NCI-H446 treated with DMSO at 0.1 percent for 48 hours (cell line): ENCODE measurements around the gene CMTM2.
"Not testable (repeated sequence)": the region's sequence is repeated elsewhere in the genome, so short reads cannot be mapped to it uniquely, and the experiment has no call there.

Experiments used
- DNase-seq: peaks from one replicate; lab custom pipeline; 2025; lab: John Stamatoyannopoulos, UW

Gene CMTM2

GRCh38 chr16:66608241-66609138, 29.2 kb downstream of the CMTM2 start:
- DNase-seq, result no peak

GRCh38 chr16:66609139-66609510, 29.9 kb downstream of the CMTM2 start:
- no peak for DNase-seq

GRCh38 chr16:66610111-66610820, 31.0 kb downstream of the CMTM2 start:
- no peak for DNase-seq

- DNase-seq, result not testable (repeated sequence)
Observed at GRCh38 chr16:66611911-66612310, 32.6 kb downstream of the CMTM2 start.

- no peak for DNase-seq
Observed at GRCh38 chr16:66612422-66612821, 33.2 kb downstream of the CMTM2 start.

- DNase-seq, result no peak
Observed at GRCh38 chr16:66614161-66614802, 35.0 kb downstream of the CMTM2 start.

- DNase-seq, result no peak
Observed at GRCh38 chr16:66616169-66616568, 36.9 kb downstream of the CMTM2 start.

GRCh38 chr16:66616592-66616991, 37.3 kb downstream of the CMTM2 start:
- DNase-seq, result no peak

GRCh38 chr16:66617010-66617434, 37.8 kb downstream of the CMTM2 start:
- no peak for DNase-seq

GRCh38 chr16:66617728-66618127, 38.5 kb downstream of the CMTM2 start:
- no peak for DNase-seq

GRCh38 chr16:66618588-66619375, 39.5 kb downstream of the CMTM2 start:
- no peak for DNase-seq

GRCh38 chr16:66619534-66620428, 40.5 kb downstream of the CMTM2 start:
- no peak for DNase-seq

- DNase-seq, result no peak
Observed at GRCh38 chr16:66620429-66620795, 41.1 kb downstream of the CMTM2 start.

GRCh38 chr16:66621973-66622372, 42.7 kb downstream of the CMTM2 start:
- no peak for DNase-seq

- DNase-seq, result no peak
Observed at GRCh38 chr16:66622863-66623262, 43.6 kb downstream of the CMTM2 start.

- no peak for DNase-seq
Observed at GRCh38 chr16:66623755-66624154, 44.5 kb downstream of the CMTM2 start.

GRCh38 chr16:66627611-66628378, 48.5 kb downstream of the CMTM2 start:
- DNase-seq, result not testable (repeated sequence)

GRCh38 chr16:66629856-66630255, 50.6 kb downstream of the CMTM2 start:
- no peak for DNase-seq

- DNase-seq, result not testable (repeated sequence)
Observed at GRCh38 chr16:66630561-66631260, 51.4 kb downstream of the CMTM2 start.
